GM10266 (cell line): ENCODE measurements around the gene FNDC10.
"Not testable (repeated sequence)": the region's sequence is repeated elsewhere in the genome, so short reads cannot be mapped to it uniquely, and the experiment has no call there.

ENCODE experiments used
- DNase-seq: peaks from one replicate; pipeline ENCODE4 v3.0.0; 2012; ENCODE audit errors: extremely low spot score
- CTCF ChIP-seq: IDR thresholded peaks from 2 replicates; pipeline ENCODE4 v1.5.1; 2012; ENCODE audit warnings: mild to moderate bottlenecking, low read depth; ENCODE audit not compliant: control insufficient read depth, insufficient read depth; ENCODE audit errors: missing control alignments

Gene FNDC10

GRCh38 chr1:1600861-1601563 is 1.1 kb upstream of the FNDC10 start:
- DNase-seq: peak; percentile 31
- TF ChIP-seq CTCF: no peak

- TF ChIP-seq CTCF: peak; percentile 26
- peak; percentile 76 for DNase-seq
Measured at GRCh38 chr1:1599030-1599934, 653 bp downstream of the FNDC10 start.

GRCh38 chr1:1598720-1599029 is 1.3 kb downstream of the FNDC10 start:
- no peak for TF ChIP-seq CTCF
- DNase-seq: peak; percentile 22

GRCh38 chr1:1598051-1598719 is 1.8 kb downstream of the FNDC10 start:
- peak; percentile 20 for DNase-seq
- no peak for TF ChIP-seq CTCF

GRCh38 chr1:1597275-1597930 is 2.5 kb downstream of the FNDC10 start:
- DNase-seq: peak; percentile 72
- peak; percentile 38 for TF ChIP-seq CTCF

- DNase-seq: peak; percentile 62
- TF ChIP-seq CTCF: no peak
Measured at GRCh38 chr1:1596493-1597274, 3.3 kb downstream of the FNDC10 start.

- DNase-seq: not testable (repeated sequence)
Measured at GRCh38 chr1:1595341-1595740, 4.6 kb downstream of the FNDC10 start.
